HG03439 (cell line): Measurements from ENCODE around the gene DAP3.
"Not testable (repeated sequence)": the region's sequence is repeated elsewhere in the genome, so short reads cannot be mapped to it uniquely, and the experiment has no call there.

Experiments used
- ATAC-seq: cut with Tn5 transposase; IDR thresholded peaks from one replicate; pipeline ENCODE4 v1.9.1; 2021; ENCODE audit warnings: mild to moderate bottlenecking, moderate library complexity; ENCODE audit not compliant: unreplicated experiment

The DAP3 gene

DNA sequence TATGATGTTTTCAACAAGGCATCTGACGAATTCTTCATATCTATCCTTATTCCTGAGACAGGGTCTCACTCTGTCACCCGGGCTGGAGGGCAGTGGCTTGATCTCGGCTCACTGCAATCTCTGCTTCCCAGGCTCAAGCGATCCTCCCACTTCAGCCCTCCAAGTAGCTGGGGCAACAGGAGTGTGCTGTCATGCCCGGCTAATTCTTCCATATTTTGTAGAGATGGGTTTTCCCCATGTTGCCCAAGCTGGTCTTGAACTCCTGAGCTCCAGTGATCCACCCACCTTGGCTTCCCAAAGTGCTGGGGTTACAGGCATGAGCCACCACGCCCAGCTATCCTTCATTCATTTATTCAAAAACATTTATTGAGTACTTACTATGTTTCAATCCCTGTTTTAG lies 8.4 kb upstream of the DAP3 start:
- no peak for ATAC-seq

DNA sequence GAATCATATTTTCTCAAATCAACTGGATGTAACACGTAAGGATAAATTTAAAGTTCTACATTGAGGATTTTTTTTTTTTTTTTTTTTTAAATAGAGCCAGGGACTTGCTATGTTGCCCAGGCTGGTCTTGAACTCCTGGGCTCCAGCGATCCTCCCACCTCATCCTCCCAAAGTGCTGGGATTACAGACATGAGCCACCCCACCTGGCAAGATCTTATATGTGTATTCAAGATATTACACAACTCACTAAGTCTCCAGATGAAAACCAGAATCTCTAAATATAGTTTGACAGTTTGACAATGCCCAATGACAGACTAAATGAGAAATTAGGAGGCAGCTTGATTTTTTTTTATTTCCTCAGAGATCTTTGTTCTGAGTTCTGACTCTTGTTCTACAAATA lies 7.1 kb upstream of the DAP3 start:
- ATAC-seq, result no peak

DNA sequence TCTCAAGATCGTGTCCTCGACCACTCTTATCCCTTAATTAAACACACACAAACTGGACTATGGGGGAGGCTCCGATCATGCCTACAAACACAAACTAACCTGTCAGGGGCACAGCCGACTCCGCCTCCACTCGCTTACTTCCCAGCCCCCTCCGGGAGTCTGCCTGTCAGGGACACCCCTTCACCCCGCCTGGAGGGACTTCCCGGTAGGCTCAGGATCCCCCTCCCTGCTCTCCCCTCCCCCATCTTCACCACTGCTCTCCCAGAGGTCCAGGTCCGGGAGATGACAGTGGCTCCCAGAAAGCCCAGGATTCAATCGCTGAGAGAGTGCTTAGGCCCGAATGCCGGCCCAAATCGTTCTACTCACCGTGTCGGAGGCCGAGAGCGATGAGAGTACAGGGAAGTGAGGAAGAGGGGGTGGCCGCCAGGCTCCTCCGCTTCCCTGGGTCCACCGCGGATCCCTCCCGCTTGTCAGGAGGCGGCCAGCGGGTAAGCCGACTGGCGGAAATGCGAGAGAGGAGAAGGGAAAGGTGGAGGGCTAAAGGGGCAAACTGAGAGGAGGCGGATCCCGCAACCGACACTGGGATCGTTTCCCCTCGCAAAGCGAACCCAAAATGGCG lies 1.1 kb upstream of the DAP3 start:
- ATAC-seq, result peak; percentile 19

DNA sequence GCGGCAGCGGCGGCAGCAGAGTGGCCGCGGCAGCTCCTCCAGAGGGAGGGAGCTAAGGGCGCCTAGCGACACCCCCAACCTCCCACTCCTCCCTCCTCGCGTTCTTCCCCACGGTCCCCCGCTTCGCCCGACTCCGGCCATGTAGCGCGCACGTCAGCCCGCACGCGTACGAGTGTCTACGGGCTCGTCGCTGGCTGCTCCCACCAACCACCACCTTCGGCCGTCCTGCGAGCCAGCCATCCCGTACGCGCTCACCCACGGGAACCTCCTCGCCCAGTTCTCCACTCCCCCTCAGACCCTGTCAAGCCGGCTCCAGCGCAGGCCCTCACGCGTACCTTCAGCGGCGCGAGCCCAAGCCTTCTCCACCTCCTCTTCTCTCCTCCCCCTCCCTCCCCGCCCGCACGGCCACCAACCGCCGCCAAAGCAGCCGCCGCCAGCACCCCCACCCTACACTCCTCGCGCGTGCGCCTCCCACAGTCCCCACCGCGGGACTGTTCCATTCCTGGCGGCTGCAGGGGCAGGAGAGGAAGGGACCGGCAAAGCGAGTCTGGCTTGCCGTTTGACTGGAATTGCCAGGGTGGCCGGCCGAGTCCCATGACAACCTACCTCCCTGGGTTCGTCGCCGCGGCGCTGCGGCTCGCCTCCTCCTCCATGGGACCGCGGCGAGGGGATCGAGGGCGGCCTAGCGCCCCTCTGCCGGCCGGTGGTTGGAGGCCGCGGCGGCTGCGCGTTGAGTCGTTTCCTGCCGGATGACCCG lies 389 bp upstream of the DAP3 start, which contains the start of gene YY1AP1:
YY1AP1 (minus strand) TSS at position 451 of the 757 bp plus-strand sequence. CDS start 8,338 bp downstream, outside the sequence.
- ATAC-seq, result peak; percentile 86

DNA sequence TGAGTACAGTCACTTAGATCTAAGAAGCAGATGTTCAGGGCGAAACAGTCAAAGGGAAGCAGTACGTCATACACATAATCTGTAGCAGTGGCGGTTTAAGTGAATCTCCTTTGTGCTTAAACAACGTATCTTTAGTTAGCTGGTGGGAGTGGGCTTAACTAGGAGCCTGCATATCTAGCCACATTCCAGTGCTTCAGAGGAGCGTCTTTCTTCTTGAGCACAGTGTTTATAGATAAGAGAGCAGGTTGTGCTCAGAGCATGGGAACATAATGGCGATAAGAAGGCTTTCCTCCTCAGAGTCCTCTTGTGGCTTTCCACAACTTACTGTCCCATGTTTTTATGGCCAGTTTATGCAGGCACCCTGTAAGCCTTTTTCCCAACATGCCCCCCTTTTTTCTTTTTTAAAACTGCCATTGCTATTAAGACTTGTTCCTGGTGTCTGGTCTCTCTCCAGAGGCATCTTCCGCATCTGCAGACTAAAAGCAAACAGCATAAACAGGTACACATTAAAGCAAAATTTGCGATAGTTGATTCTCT lies 3.2 kb downstream of the DAP3 start:
- ATAC-seq, result no peak

DNA sequence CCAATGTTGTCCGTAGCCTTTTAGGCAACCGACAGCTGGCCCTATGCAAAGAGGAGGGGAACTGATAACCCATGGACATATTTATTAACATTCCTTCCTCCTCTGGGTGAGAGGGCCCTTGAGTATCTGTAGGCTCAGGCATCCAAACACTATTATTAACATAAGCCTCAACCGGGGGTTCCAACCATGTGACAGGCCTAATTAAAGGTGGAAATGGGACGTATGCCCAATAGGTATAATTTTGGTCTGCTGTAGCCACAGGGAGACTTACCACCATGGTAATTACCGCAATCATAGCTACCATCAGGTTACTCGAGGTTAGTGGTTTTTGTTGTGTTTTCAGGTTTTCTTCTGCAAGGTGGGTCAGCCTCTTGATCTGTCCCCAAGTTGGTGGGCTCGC lies 5.3 kb downstream of the DAP3 start:
- no peak for ATAC-seq

DNA sequence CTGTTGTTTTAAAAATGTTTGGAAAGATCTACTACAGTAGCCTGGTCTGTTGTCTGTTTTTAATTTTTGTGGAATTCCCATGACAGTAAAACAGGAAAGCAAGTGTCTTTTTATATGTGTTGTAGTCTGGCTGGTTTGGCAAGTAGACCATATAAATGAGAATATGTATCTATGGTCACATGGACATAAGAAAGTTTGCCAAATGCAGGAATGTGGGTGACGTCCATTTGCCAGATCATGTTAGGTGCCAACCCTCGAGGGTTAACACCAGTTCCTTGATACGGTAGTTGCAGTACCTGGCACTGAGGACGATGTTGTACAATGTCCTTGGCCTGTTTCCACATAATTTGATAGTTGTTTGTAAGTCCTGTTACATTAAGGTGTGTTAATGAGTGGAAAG lies 6.2 kb downstream of the DAP3 start:
- no peak for ATAC-seq

DNA sequence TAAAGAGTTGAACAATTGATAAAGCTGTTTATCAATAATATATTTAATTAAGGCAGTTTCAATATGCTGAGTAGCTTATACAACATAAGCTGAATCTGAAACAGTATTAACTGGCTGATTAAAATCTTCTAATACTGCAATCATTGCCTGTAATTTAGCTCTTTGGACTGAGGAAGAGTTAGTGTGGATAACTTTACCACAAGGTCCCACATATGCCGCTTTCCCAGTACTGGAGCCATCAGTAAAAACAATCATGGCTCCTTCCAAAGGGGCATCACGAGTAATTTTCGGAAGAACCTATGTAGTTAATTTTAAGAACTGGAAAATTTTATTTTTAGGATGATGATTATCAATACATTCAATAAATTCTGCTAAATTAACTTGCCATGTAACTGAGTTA lies 6.7 kb downstream of the DAP3 start:
- ATAC-seq, result no peak

DNA sequence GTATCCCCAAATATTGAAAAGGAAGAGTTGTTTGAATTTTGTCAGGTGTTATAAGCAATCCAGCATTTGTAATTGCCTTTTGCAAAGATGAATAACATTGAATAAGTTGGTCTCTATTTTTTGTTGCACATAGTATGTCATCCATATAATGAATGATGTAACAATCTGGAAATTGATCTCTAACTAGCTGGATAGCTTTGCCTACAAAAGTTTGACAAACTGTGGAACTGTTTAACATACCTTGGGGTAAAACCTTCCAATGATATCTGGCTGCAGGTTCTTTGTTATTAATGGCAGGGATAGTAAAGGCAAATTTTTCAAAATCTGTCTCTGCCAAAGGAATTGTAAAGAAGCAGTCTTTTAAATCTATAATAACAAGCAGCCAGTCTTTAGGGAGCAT lies 7.6 kb downstream of the DAP3 start:
- ATAC-seq, result no peak

DNA sequence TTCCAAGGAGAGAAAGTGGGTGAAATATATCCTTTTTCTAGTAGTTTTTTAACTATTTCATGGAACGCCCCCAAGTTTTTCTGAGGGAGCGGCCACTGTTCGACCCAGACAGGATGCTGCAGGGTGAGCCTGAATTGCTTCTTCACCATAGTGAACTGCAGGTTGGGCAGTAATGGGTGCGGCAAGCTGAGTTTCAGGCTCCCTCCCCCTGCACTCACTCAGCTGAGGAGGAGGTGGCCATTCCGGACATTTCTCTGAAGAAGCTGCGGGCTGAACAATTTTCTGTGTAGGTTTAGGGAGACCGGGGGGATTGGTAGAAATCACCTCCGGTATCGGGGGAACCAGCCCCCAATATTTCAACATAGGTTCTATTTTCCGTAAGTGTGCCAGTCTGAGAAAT lies 8.2 kb downstream of the DAP3 start:
- no peak for ATAC-seq

DNA sequence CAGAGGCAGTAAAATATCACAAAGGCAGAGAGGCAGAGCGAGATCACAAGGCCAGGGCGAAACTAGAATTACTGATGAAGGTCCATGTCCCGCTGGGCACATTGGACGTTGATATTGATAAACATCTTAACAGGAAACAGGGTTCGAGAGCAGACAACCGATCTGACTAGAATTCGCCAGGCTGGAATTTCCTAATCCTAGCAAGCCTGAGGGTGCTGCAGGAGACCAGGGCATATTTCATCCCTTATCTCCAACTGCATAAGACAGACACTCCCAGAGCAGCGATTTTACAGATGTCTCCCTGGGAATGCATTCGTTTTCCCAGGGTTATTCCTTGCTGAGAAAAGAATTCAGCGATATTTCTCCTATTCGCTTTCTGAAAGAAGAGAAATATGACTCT lies 8.7 kb downstream of the DAP3 start:
- not testable (repeated sequence) for ATAC-seq

DNA sequence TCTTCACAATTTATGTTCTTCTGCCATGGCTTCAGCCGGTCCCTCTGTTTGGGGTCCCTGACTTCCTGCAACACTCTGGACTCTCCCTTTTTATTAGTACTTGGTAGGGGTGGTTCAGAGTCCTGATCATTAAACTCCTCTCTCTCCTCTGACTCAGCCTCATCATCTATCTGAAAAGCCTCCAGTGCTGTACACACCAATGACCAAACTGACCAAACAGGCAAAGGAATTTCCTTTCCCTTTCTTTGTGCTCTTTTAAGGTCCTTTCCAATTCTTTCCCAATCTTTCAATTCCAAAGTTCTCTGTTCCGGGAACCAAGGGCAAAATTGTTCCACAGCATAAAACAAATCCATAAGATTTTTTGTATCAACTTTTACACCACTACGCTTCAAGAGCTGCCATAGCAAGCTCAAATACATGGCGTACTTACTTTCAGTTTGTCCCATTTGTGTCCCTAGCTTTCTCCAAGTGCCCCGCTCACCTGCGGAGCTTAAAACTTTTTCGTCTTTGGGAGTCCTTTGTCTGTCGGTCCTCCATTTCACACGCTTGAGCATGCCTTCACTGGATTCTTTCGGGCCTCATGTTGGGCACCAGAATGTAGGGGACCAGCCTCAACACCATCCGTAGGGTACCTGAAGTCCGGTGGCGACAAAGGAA lies 9.6 kb downstream of the DAP3 start:
- ATAC-seq, result no peak

DNA sequence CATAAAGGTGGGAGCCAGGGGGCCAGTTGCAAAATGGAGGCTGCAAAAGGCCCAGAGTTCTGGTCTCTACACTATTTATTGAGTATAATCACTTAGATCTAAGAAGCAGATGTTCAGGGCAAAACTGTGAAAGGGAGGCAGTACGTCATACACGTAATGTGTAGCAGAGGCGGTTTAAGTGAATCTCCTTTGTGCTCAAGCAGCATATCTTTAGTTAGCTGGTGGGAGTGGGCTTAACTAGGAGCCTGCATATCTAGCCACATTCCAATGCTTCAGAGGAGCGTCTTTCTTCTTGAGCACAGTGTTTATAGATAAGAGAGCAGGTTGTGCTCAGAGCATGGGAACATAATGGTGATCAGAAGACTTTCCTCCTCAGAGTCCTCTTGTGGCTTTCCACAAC lies 10.2 kb downstream of the DAP3 start:
- ATAC-seq, result not testable (repeated sequence)

DNA sequence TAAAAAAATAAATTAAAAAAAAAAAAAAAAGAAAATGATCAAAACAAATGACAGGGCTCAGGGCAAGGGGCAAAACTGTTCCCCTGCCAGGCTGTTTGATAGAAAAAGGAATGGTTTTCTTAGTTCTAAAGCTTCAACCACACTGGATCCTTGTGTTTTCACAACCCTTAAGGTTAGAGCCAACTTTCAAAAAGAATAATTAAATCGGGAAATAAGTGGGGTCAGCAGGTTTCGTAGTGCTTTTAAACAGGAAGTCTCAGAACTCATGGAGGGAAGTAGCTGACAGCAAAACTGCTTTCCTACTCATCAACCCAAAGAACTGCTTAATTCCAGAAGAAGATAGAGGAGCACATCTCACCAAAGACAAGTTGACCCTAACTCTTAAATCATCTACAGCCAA lies 12.8 kb downstream of the DAP3 start:
- not testable (repeated sequence) for ATAC-seq

DNA sequence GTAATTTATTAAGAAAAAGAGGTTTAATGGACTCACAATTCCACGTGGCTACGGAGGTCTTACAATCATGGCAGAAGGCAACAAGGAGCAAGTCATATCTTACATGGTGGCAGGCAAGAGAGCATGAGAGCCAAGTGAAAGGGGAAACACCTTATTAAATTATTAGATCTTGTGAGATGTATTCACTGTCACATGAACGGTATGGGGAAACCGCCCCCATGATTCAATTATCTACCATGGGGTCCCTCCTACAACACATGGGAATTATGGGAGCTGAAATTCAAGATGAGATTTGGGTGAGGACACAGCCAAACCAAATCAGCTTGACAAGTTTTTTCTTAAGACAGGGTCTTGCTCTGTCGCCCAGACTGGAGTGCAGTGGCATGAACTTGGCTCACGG lies 14.3 kb downstream of the DAP3 start:
- ATAC-seq, result no peak

DNA sequence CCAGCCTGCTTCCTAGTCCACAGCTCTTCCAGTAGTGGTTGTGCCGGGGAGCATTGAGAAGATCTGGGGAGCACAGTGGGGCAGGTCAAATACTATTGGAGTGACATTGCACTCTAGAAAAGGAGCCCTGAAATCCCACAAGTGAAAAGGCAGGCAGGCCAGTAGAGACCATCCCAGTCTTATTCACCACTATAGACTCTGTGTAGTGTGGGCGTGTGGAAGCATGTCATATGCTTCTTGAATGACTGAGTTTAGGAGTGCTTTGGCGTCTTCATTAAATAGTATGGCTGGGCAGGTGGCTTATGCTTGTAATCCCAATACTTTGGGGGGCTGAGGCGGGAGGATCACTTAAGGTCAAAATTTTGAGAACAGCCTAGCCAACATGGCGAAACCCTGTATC lies 15.5 kb downstream of the DAP3 start:
- ATAC-seq, result not testable (repeated sequence)

DNA sequence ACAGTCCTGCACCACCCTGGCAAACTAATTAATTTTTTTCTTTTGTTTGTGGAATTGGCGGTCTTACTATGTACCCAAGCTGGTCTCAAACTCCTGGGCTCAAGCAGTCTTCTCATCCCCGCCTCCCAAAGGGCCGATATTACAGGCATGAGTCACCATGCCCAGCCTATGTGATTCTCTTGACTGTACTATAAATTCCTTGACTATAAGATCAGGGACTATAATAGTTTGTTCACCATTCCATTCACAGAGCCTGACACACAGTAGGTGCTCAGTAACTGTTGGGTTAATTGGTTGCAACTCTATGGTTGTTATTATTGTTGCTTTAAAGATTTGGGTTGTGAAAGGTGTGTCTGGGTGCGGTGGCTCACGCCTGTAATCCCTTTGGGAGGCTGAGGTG lies 17.2 kb downstream of the DAP3 start:
- no peak for ATAC-seq

DNA sequence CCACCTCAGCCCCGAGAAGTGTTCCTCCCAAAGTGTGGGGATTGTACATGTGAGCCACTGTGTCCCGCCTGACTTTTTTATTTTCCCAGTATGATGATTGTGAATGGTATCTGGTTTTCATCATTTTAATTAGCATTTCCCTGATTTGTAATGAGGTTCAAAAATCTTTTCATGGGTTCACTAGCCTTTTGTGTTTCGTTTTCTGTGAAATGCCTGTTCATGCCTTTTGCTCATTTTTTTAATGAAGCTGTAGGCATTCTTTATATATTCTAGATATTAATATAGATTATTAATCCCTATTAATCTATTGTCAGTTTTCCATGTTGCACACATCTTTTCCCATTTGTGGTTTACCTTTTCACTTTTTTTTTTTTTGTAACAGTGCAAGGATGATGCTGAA lies 20.5 kb downstream of the DAP3 start:
- ATAC-seq, result no peak

DNA sequence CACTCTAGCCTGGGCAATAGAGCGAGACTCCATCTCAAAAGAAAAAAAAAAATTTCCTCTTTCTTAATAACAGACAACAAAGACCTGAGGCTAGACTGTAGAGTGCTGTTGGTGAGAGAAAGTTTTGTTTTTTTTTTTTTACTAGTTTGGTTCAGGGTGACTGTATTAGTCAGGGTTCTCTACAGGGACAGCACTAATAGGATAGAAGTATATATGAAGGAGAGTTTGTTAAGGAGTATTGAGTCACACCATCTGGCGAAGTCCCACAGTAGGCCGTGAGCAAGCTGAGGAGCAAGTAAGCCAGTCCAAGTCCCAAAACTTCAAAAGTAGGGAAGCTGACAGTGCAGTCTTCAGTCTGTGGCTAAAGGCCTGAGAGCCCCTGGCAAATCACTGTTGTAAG lies 22.6 kb downstream of the DAP3 start:
- not testable (repeated sequence) for ATAC-seq

DNA sequence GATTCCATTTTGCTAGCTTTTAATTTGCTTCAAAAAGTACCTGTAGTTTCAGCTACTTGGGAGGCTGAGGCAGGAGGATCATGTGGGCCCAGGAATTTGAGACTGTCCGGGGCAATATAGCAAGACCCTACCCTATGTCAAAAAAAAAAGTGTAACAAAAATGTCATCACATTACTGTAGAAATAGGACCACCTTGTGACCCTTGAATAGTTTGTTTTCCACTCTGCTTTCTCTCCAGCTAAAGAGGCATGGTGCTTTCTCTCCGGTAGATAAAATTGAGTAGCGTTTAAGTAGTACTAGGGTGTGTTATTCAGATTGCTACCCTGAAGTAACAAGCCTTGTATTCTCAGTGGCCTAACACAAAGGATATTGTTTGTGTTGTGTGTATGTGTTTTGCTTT lies 23.7 kb downstream of the DAP3 start:
- ATAC-seq, result not testable (repeated sequence)

DNA sequence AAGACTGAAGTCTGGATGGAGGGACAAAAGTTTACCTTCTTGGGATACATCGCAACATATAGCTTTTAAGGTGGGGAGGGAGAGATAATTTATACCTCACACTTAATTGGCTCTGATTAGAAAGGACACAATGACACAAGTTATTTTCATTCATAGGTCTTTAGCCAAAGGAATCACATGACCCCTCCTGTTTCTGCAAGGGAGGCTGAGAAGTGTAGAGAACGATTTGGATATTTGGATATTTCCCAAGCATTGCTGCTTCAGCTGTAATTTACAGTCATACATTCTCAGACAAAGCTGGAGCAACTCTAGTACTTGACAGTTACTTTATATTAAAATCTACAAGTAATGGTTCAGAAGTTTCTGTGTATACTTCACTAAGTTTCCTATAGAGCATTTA lies 24.2 kb downstream of the DAP3 start:
- no peak for ATAC-seq

DNA sequence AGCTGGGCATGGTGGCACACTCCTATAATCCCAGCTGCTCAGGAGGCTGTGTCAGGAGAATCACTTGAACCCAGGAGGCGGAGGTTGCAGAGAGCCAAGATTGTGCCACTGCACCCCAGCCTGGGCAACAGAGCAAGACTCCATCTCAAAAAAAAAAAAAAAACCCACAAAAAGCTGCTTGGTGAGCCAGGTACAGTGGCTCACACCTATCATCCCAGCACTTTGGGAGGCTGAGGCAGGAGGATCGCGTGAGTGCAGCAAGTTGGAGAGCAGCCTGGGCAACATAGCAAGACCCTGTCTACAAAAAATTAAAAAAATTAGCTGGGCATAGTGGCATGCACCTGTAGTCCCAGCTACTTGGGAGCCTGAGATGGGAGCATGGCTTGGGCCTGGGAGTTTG lies 26.2 kb downstream of the DAP3 start:
- not testable (repeated sequence) for ATAC-seq
